BLaER1 (cell line): Measurements from ENCODE around the gene SDF4.
A peak's percentile ranks its signal among the peaks of the same experiment; 100 is the strongest.

Source experiments
- H3K27ac ChIP-seq: shearing (Covaris generic); formaldehyde crosslinking; 2 replicates; pipeline ENCODE4 v1.8.1; 2022
- H3K27me3 ChIP-seq: shearing (Covaris generic); formaldehyde crosslinking; 2 replicates; pipeline ENCODE4 v1.8.1; 2022
- H3K36me3 ChIP-seq: shearing (Covaris generic); formaldehyde crosslinking; 2 replicates; pipeline ENCODE4 v1.8.1; 2022
- H3K4me1 ChIP-seq: shearing (Covaris generic); formaldehyde crosslinking; 2 replicates; pipeline ENCODE4 v1.8.1; 2022
- H3K4me2 ChIP-seq: shearing (Covaris generic); formaldehyde crosslinking; 2 replicates; pipeline ENCODE4 v1.8.1; 2022
- H3K4me3 ChIP-seq: shearing (Covaris generic); formaldehyde crosslinking; 2 replicates; pipeline ENCODE4 v1.8.1; 2022
- H3K9ac ChIP-seq: shearing (Covaris generic); formaldehyde crosslinking; 2 replicates; pipeline ENCODE4 v1.8.1; 2022
- H3K9me3 ChIP-seq: shearing (Covaris generic); formaldehyde crosslinking; 2 replicates; pipeline ENCODE4 v1.8.1; 2022
- H4K20me1 ChIP-seq: shearing (Covaris generic); formaldehyde crosslinking; 2 replicates; pipeline ENCODE4 v1.8.1; 2022
- Cebpa-rat ChIP-seq: shearing (Covaris generic); IDR thresholded peaks from 2 replicates; pipeline ENCODE4 v1.8.1; 2022

Gene SDF4

GRCh38 chr1:1194723-1195122 is 37.1 kb downstream of the SDF4 start:
- H3K4me1 ChIP-seq: peaks cover 13% of the 10 kb centered on the region
- no peaks in the 10 kb centered on the region for H3K27me3 ChIP-seq
- H4K20me1 ChIP-seq: no peaks in the 10 kb centered on the region
- TF ChIP-seq Cebpa-rat: no peak
- no peak overlapping the region for H3K9ac ChIP-seq
- no peak overlapping the region for H3K27ac ChIP-seq
- H3K9me3 ChIP-seq: peaks cover 49% of the 10 kb centered on the region
- no peak overlapping the region for H3K4me3 ChIP-seq
- H3K36me3 ChIP-seq: no peaks in the 10 kb centered on the region
- no peak overlapping the region for H3K4me2 ChIP-seq

DNA sequence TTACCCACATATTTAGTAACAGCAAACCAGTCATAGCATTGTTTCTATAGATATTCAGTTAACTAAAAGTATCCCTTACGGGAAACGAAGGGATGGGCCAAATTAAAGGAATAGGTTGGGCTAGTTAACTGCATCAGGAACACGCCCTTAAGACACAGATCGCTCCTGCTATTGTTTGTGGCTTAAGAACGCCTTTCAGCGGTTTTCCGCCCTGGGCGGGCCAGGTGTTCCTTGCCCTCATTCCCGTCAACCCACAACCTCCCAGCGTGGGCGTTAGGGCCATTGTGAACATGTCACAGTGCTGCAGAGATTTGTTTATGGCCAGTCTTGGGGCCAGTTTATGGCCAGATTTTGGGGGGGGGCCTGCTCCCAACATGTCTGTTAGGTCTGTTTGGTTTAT is 40.1 kb downstream of the SDF4 start:
- no peaks in the 10 kb centered on the region for H4K20me1 ChIP-seq
- no peak overlapping the region for H3K4me2 ChIP-seq
- H3K4me1 ChIP-seq: no peaks in the 10 kb centered on the region
- no peaks in the 10 kb centered on the region for H3K36me3 ChIP-seq
- no peak for TF ChIP-seq Cebpa-rat
- no peak overlapping the region for H3K4me3 ChIP-seq
- no peaks in the 10 kb centered on the region; the same call in 1 of the 2 replicates for H3K27me3 ChIP-seq
- H3K9ac ChIP-seq: no peak overlapping the region
- H3K27ac ChIP-seq: no peak overlapping the region
- H3K9me3 ChIP-seq: peaks cover 49% of the 10 kb centered on the region

DNA sequence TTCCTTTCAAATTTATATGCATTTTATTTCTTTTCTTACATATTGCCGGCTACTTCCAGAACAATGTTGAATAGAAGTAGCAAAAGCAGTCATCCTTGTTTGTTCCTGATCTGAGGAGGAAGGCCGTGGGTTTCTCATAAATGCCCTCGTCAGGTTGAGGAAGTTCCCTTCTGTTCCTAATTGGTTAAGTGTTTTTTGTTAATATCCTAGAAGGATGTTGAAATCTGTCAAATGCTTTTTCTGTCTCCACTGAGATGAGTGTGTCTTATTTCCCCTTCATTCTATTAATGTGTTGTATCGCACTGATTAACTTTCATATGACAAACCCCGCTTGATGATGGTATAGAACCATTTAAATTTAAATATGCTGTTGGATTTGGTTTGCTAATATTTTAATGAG is 42.7 kb downstream of the SDF4 start:
- H3K4me2 ChIP-seq: no peak overlapping the region

GRCh38 chr1:1187938-1188337 is 43.9 kb downstream of the SDF4 start:
- H3K9ac ChIP-seq: no peak overlapping the region
- no peak for TF ChIP-seq Cebpa-rat
- H3K27me3 ChIP-seq: peaks cover 6% of the 10 kb centered on the region; the same call in 1 of the 2 replicates
- peaks cover 25% of the 10 kb centered on the region for H3K9me3 ChIP-seq
- no peak overlapping the region for H3K4me3 ChIP-seq
- no peaks in the 10 kb centered on the region for H3K36me3 ChIP-seq
- H3K4me2 ChIP-seq: no peak overlapping the region
- no peaks in the 10 kb centered on the region for H4K20me1 ChIP-seq
- peaks cover 20% of the 10 kb centered on the region for H3K4me1 ChIP-seq
- H3K27ac ChIP-seq: no peak overlapping the region

More for the DNA sequence above, 42.7 kb downstream of the SDF4 start:
- peaks cover 9% of the 10 kb centered on the region for H3K4me1 ChIP-seq
- no peaks in the 10 kb centered on the region for H3K36me3 ChIP-seq
- no peak for TF ChIP-seq Cebpa-rat
- H3K9ac ChIP-seq: no peak overlapping the region
- H4K20me1 ChIP-seq: no peaks in the 10 kb centered on the region
- no peak overlapping the region for H3K27ac ChIP-seq
- H3K9me3 ChIP-seq: peaks cover 34% of the 10 kb centered on the region
- no peak overlapping the region for H3K4me3 ChIP-seq
- H3K27me3 ChIP-seq: no peaks in the 10 kb centered on the region; the same call in 1 of the 2 replicates

GRCh38 chr1:1185101-1185765 is 46.6 kb downstream of the SDF4 start:
- TF ChIP-seq Cebpa-rat: no peak
- peak overlapping the region; percentile 37 for H3K4me2 ChIP-seq
- H4K20me1 ChIP-seq: no peaks in the 10 kb centered on the region
- no peaks in the 10 kb centered on the region for H3K36me3 ChIP-seq
- peaks cover 45% of the 10 kb centered on the region for H3K4me1 ChIP-seq
- H3K27ac ChIP-seq: no peak overlapping the region
- H3K9me3 ChIP-seq: no peaks in the 10 kb centered on the region
- peaks cover 6% of the 10 kb centered on the region; the same call in 1 of the 2 replicates for H3K27me3 ChIP-seq
- H3K4me3 ChIP-seq: no peak overlapping the region
- no peak overlapping the region for H3K9ac ChIP-seq

- Histone ChIP-seq H3K4me2 (peak overlapping the region; percentile 66; the same call in 1 of the 2 replicates), H3K4me1 (peaks cover 56% of the 10 kb centered on the region), H3K4me3 (no peak overlapping the region), H3K36me3 (no peaks in the 10 kb centered on the region), H3K9ac (no peak overlapping the region), H3K9me3 (no peaks in the 10 kb centered on the region), H4K20me1 (peaks cover 1% of the 10 kb centered on the region; the same call in 1 of the 2 replicates), H3K27ac (no peak overlapping the region), H3K27me3 (peaks cover 6% of the 10 kb centered on the region; the same call in 1 of the 2 replicates)
- no peak for TF ChIP-seq Cebpa-rat
Measured at GRCh38 chr1:1183833-1184775, 47.7 kb downstream of the SDF4 start.

GRCh38 chr1:1183221-1183747 is 48.5 kb downstream of the SDF4 start:
- Histone ChIP-seq H4K20me1 (peaks cover 6% of the 10 kb centered on the region; the same call in 1 of the 2 replicates), H3K4me2 (peak overlapping the region; percentile 66), H3K27me3 (0 out of 2 replicates have a peak, but pooled peaks cover 6% of the 10 kb centered on the region), H3K4me1 (peaks cover 64% of the 10 kb centered on the region), H3K9ac (no peak overlapping the region), H3K27ac (no peak overlapping the region), H3K9me3 (no peaks in the 10 kb centered on the region), H3K36me3 (no peaks in the 10 kb centered on the region), H3K4me3 (no peak overlapping the region)
- TF ChIP-seq Cebpa-rat: no peak

DNA sequence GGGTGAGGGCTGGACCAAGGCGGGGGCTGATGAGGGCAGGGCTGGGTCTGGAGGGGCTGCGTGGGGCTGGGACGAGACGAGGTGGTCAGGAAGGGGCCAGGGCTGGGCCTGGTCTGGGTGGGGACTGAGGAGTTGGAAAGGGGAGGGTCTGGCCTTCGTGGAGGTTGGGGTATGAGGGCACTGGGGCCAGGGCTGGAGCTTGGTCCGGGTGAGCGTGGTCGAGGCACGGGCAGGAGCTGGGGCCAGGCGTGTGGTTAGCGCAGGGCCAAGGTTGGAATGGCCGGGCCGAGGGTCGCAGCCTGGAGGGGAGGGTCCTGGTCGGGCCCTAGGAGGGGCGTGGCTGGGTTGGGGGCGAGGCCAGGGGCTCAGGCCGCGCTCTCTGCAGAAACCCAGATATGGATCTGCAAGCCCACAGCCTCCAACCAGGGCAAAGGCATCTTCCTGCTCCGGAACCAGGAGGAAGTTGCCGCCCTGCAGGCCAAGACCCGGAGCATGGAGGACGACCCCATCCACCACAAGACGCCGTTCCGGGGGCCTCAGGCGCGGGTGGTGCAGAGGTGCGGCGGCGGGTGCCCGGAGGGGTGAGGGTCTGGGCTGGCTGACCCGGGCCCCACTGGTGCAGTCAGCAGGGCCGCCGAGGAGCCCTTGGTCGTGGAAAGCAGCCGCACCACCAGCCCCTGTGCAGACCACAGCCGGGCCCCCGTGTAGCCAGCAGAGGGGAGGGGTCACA is 49.1 kb downstream of the SDF4 start:
- Histone ChIP-seq H3K27ac (no peak overlapping the region), H3K9ac (no peak overlapping the region), H3K4me2 (peak overlapping the region; percentile 66), H3K4me1 (peaks cover 71% of the 10 kb centered on the region), H3K4me3 (no peak overlapping the region), H4K20me1 (peaks cover 6% of the 10 kb centered on the region; the same call in 1 of the 2 replicates), H3K36me3 (no peaks in the 10 kb centered on the region), H3K9me3 (no peaks in the 10 kb centered on the region), H3K27me3 (0 out of 2 replicates have a peak, but pooled peaks cover 6% of the 10 kb centered on the region)
- TF ChIP-seq Cebpa-rat: no peak

DNA sequence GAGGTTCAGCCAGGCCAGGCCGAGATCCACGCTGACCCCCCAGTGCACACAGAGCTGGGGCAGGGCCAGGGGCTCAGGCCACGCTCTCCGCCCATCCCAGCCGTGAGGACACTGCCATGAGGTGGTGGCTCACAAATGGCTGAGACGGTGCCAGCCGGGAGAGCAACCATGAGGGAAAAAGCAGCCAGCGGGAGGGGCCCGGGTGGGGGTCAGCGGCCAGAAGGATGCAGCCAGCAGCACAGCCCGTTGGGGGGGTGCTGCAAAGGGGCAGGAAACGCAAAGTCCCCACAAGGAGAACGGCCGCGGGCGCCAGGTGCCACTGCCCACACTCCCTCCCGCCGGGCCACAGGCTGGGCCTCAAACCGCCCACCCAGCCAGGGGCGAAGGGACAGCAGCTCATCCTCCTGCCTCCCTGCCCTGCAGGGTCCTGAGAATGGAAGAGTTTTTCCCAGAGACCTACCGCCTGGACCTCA is 49.8 kb downstream of the SDF4 start:
- Histone ChIP-seq H3K4me3 (no peak overlapping the region), H3K36me3 (no peaks in the 10 kb centered on the region), H3K9ac (0 out of 2 replicates have a peak overlapping the region, but pooled peaks have one; percentile 38), H3K27ac (no peak overlapping the region), H4K20me1 (peaks cover 6% of the 10 kb centered on the region; the same call in 1 of the 2 replicates), H3K4me1 (peaks cover 77% of the 10 kb centered on the region), H3K27me3 (0 out of 2 replicates have a peak, but pooled peaks cover 6% of the 10 kb centered on the region), H3K4me2 (peak overlapping the region; percentile 66), H3K9me3 (no peaks in the 10 kb centered on the region)
- no peak for TF ChIP-seq Cebpa-rat
